22Rv1 (cell line): ENCODE data around the gene CEP89.
"Not testable (repeated sequence)": the region's sequence is repeated elsewhere in the genome, so short reads cannot be mapped to it uniquely, and the experiment has no call there.

Experiments used
- H3K27ac ChIP-seq: fragments of 450-650 bp; 2 replicates; pipeline ENCODE4 v1.5.1; 2017
- CTCF ChIP-seq: fragments of 450-650 bp; IDR thresholded peaks from 2 replicates; pipeline ENCODE4 v1.5.1; 2017; ENCODE audit warnings: mild to moderate bottlenecking
- ZFX ChIP-seq: fragments of 450-650 bp; IDR thresholded peaks from 2 replicates; pipeline ENCODE4 v1.6.1; 2017; ENCODE audit warnings: antibody characterized with exemption, borderline replicate concordance

Gene CEP89

GRCh38 chr19:32971715-32972540 lies at the start of gene CEP89, which contains the start of gene FAAP24:
TSS of gene CEP89 (minus strand) at chr19:32971958. CDS start at chr19:32971874, 84 bp downstream.
TSS of gene FAAP24 (plus strand) at chr19:32972242. CDS start at chr19:32973197, 955 bp downstream.
- H3K27ac ChIP-seq: peak within 1 kb of the TSS; percentile 53
- TF ChIP-seq ZFX: no peak
- TF ChIP-seq CTCF: no peak

GRCh38 chr19:33010891-33011290 lies 39.1 kb upstream of the CEP89 start:
- H3K27ac ChIP-seq: not testable (repeated sequence)

GRCh38 chr19:33008738-33009137 lies 37.0 kb upstream of the CEP89 start:
- no peak overlapping the region for H3K27ac ChIP-seq
- TF ChIP-seq CTCF (no peak), ZFX (no peak)

DNA sequence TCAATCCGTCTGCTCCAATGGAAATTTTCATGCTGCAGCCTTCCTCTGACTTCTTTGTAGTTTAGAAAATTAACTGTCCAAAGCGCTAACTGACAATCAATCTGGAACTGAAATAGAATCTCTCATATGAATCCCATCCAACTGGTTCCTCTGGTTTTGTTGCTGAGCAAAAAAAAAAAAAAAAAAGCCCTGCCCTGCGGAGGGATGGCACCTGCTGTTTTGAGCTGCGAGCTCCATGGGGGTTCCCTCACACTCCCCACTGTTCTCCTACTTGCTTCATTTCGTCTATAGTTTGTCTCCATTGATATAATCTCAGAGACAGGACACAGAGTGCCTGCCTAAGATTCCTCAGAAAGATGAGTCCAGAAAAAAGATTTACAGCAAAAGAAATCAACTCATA lies 33.7 kb upstream of the CEP89 start:
- no peak for TF ChIP-seq ZFX
- no peak for TF ChIP-seq CTCF
- peak overlapping the region; percentile 42 for H3K27ac ChIP-seq

DNA sequence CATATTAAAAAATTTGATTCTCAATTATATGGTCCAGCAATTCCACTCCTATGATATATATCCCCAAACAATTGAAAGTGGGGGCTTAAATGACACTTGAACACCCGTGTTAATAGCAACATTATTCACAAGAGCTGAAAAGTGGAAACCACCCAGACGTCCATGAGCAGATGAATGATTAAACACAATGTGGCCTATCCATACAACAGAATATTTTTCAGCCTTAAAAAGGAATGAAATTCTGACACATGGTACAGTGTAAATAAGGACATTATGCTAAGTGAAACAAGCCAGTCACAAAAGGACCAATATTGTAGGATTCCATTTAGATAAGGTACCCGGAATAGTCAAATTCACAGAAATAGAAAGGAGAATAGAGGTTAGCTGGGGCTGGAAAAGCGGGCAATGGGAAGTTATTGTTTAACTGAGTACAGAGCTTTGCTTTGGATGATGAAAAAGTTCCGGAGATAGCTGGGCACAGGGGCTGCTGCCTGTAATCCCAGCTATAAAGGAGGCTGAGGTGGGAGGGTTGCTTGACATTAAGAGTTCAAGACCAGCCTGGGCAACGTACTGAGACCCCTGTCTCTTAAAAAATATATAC lies 31.8 kb upstream of the CEP89 start:
- not testable (repeated sequence) for H3K27ac ChIP-seq

GRCh38 chr19:33002126-33002865 lies 30.5 kb upstream of the CEP89 start:
- H3K27ac ChIP-seq: not testable (repeated sequence)

- H3K27ac ChIP-seq: no peak overlapping the region
- no peak for TF ChIP-seq ZFX
- TF ChIP-seq CTCF: no peak
Observed at GRCh38 chr19:33000910-33001309, 29.2 kb upstream of the CEP89 start.

DNA sequence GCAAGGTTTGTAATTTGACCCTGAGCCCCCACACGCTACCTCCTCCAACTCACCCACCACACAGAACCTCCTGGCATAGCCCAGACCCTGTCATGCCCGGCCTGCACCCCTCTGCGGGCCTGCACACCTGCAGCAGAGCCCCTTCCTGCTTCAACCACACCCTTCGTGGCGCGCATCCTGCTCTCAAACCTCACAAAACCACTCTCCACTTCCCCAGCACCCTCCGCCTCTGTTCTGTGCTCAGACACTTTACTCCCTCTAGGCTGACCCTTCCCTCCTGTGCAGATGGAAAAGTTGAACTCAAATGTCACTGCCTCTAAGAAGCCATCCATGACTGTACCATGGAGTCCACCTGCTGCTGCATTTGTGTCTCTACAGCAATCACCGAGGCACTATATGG lies 28.8 kb upstream of the CEP89 start:
- H3K27ac ChIP-seq: no peak overlapping the region
- TF ChIP-seq ZFX: no peak
- TF ChIP-seq CTCF: no peak
